H1 (cell line): ENCODE results near the gene KCNK13. TPM values are rescaled to one million over a fixed set of nuclear protein-coding genes. Genes with fewer than 3 reads are reported as not detected.
"Not testable (repeated sequence)": the region's sequence is repeated elsewhere in the genome, so short reads cannot be mapped to it uniquely, and the experiment has no call there.

Source experiments
- CTCF ChIA-PET: fragments of 300-600 bp; sonication (Branson Sonifier 250); formaldehyde crosslinking; loops from one replicate; lab custom pipeline; 2021; ENCODE audit not compliant: partially characterized antibody; lab: Charles Lee
- POLR2A ChIA-PET: fragments of 300-600 bp; sonication (Branson Sonifier 250); formaldehyde crosslinking; loops from one replicate; lab custom pipeline; 2021; ENCODE audit warnings: inconsistent platforms; ENCODE audit not compliant: partially characterized antibody; lab: Charles Lee
- DNase-seq, 2 experiments: peaks; one replicate each; pipeline versions ENCODE4 v3.0.0 to v3.0.0-alpha.2; 2010 to 2022; ENCODE audit warnings: low spot score in 2 of 2, low read depth in 1 of 2, mixed read lengths in 1 of 2
- FAIRE-seq: peaks from 2 replicates; lab custom pipeline; 2011; peaks lifted over from hg19 to GRCh38; lab: Jason Lieb, UNC
- H2AFZ ChIP-seq: 2 replicates; pipeline ENCODE4 v1.8.1; 2012; ENCODE audit warnings: low read length, inconsistent platforms
- H2AK5ac ChIP-seq: 2 replicates; pipeline ENCODE4 v1.6.1; 2013; ENCODE audit warnings: low read depth, low read length
- H2BK120ac ChIP-seq: replicated peaks from 2 replicates; pipeline ENCODE3; 2013; ENCODE audit warnings: low read depth, low read length, inconsistent platforms
- H2BK12ac ChIP-seq: 2 replicates; pipeline ENCODE4 v1.6.1; 2013; ENCODE audit warnings: low read depth, low read length
- H2BK15ac ChIP-seq: 2 replicates; pipeline ENCODE4 v1.6.1; 2013; ENCODE audit warnings: low read length
- H2BK20ac ChIP-seq: 2 replicates; pipeline ENCODE4 v1.6.1; 2013; ENCODE audit warnings: low read length
- H2BK5ac ChIP-seq: 2 replicates; pipeline ENCODE4 v1.6.1; 2013; ENCODE audit warnings: low read depth, low read length
- H3K14ac ChIP-seq: 2 replicates; pipeline ENCODE4 v1.6.1; 2013; ENCODE audit warnings: inconsistent platforms; ENCODE audit not compliant: insufficient read length
- H3K18ac ChIP-seq: 2 replicates; pipeline ENCODE4 v1.6.1; 2013; ENCODE audit warnings: low read length; ENCODE audit errors: extremely low read depth
- H3K23ac ChIP-seq: 2 replicates; pipeline ENCODE4 v1.6.1; 2013; ENCODE audit warnings: inconsistent platforms; ENCODE audit not compliant: insufficient read length
- H3K23me2 ChIP-seq: 2 replicates; pipeline ENCODE4 v1.6.1; 2013; ENCODE audit warnings: low read depth, low read length
- H3K27ac ChIP-seq: 2 replicates; pipeline ENCODE4 v1.6.1; 2011; ENCODE audit warnings: low read depth, low read length, inconsistent platforms
- H3K27me3 ChIP-seq, 4 experiments: replicated peaks in 1 of 4; 1 replicate in 1 of 4; 2 replicates in 3 of 4; pipeline versions ENCODE4 v1.6.1 to v1.8.1; 2011 to 2013; ENCODE audit warnings: low read length in 3 of 4, mild to moderate bottlenecking in 3 of 4, inconsistent platforms in 2 of 4, mixed read lengths in 2 of 4, moderate library complexity in 1 of 4; ENCODE audit not compliant: control insufficient read depth in 3 of 4, insufficient read depth in 3 of 4; ENCODE audit errors: extremely low read depth in 1 of 4
- H3K36me3 ChIP-seq, 4 experiments: 2 replicates each; pipeline versions ENCODE4 v1.6.1 to v1.8.1; 2011 to 2013; ENCODE audit warnings: mild to moderate bottlenecking in 4 of 4, low read length in 3 of 4, moderate library complexity in 2 of 4, control low read depth in 1 of 4, inconsistent platforms in 1 of 4; ENCODE audit not compliant: insufficient read depth in 4 of 4, control insufficient read depth in 2 of 4
- H3K4ac ChIP-seq: replicated peaks from 2 replicates; pipeline ENCODE3; 2013; ENCODE audit warnings: low read length, low read depth, mixed read lengths, inconsistent platforms; ENCODE audit not compliant: insufficient read length
- H3K4me1 ChIP-seq, 4 experiments: replicated peaks in 1 of 4; 1 replicate in 1 of 4; 2 replicates in 3 of 4; pipeline versions ENCODE4 v1.6.1 to v1.8.1; 2011 to 2013; ENCODE audit warnings: low read length in 3 of 4, inconsistent platforms in 2 of 4, mixed read lengths in 1 of 4; ENCODE audit not compliant: insufficient read depth in 4 of 4, control insufficient read depth in 3 of 4
- H3K4me2 ChIP-seq, 2 experiments: 2 replicates each; pipeline versions ENCODE4 v1.6.1 to v1.8.1; 2011 to 2013; ENCODE audit warnings: low read depth in 2 of 2, low read length in 2 of 2, control low read depth in 1 of 2, inconsistent platforms in 1 of 2, mild to moderate bottlenecking in 1 of 2; ENCODE audit not compliant: insufficient read depth in 1 of 2
- H3K4me3 ChIP-seq, 4 experiments: fragments of 200-600, 300-600 bp in 1 of 4; sonication (generic), shearing (Covaris generic), sonication (Bioruptor Twin) in 1 of 4; 2 replicates each; pipeline versions ENCODE4 v1.5.1 to v1.8.1; 2011 to 2016; ENCODE audit warnings: low read length in 4 of 4, low read depth in 3 of 4, control low read depth in 2 of 4, inconsistent platforms in 2 of 4, mild to moderate bottlenecking in 2 of 4, mixed read lengths in 1 of 4, moderate library complexity in 1 of 4; ENCODE audit not compliant: insufficient read depth in 2 of 4; ENCODE audit errors: extremely low read depth in 1 of 4
- H3K56ac ChIP-seq: replicated peaks from 2 replicates; pipeline ENCODE3; 2013; ENCODE audit warnings: low read depth, mild to moderate bottlenecking, mixed read lengths, low read length, inconsistent platforms; ENCODE audit not compliant: insufficient read length
- H3K79me1 ChIP-seq: 2 replicates; pipeline ENCODE4 v1.6.1; 2013; ENCODE audit warnings: low read depth, low read length, control low read depth
- H3K79me2 ChIP-seq, 2 experiments: 2 replicates each; pipeline versions ENCODE4 v1.6.1 to v1.8.1; 2012 to 2013; ENCODE audit warnings: low read length in 2 of 2, mild to moderate bottlenecking in 2 of 2, inconsistent platforms in 1 of 2; ENCODE audit not compliant: insufficient read depth in 2 of 2, control insufficient read depth in 1 of 2
- H3K9ac ChIP-seq, 4 experiments: replicated peaks in 1 of 4; 1 replicate in 1 of 4; 2 replicates in 3 of 4; pipeline versions ENCODE4 v1.6.1 to v1.8.1; 2011 to 2013; ENCODE audit warnings: low read depth in 3 of 4, low read length in 3 of 4, control low read depth in 2 of 4, mild to moderate bottlenecking in 2 of 4, moderate library complexity in 2 of 4, inconsistent platforms in 1 of 4; ENCODE audit errors: extremely low read depth in 1 of 4
- H3K9me3 ChIP-seq, 2 experiments: 2 replicates each; pipeline versions ENCODE4 v1.6.1 to v1.8.1; 2012 to 2013; ENCODE audit warnings: mild to moderate bottlenecking in 2 of 2, moderate library complexity in 2 of 2, control low read depth in 1 of 2, inconsistent platforms in 1 of 2, low read depth in 1 of 2, low read length in 1 of 2, mixed read lengths in 1 of 2; ENCODE audit not compliant: insufficient read depth in 2 of 2
- H4K20me1 ChIP-seq, 2 experiments: replicated peaks in 1 of 2; 2 replicates each; pipeline versions ENCODE3 to v1.8.1; 2011 to 2013; ENCODE audit warnings: inconsistent platforms in 2 of 2, low read length in 2 of 2, mild to moderate bottlenecking in 1 of 2; ENCODE audit not compliant: insufficient read depth in 2 of 2, control insufficient read depth in 1 of 2
- H4K5ac ChIP-seq: 2 replicates; pipeline ENCODE4 v1.6.1; 2013; ENCODE audit warnings: low read length, low read depth, mixed read lengths, inconsistent platforms; ENCODE audit not compliant: insufficient read length
- H4K8ac ChIP-seq: 2 replicates; pipeline ENCODE4 v1.8.0; 2013; ENCODE audit warnings: mild to moderate bottlenecking, moderate library complexity, low read length, inconsistent platforms; ENCODE audit not compliant: insufficient read depth; ENCODE audit errors: extremely low read depth
- H4K91ac ChIP-seq: replicated peaks from 2 replicates; pipeline ENCODE3; 2013; ENCODE audit warnings: low read length, mixed read lengths, inconsistent platforms; ENCODE audit not compliant: insufficient read length
- ASH2L ChIP-seq: fragments of 200-600, 300-600 bp; sonication (generic); IDR thresholded peaks from one replicate; pipeline ENCODE4 v1.7.1; 2017; ENCODE audit warnings: low read length
- CHD2 ChIP-seq: IDR thresholded peaks from 2 replicates; pipeline ENCODE4 v1.6.1; 2012; ENCODE audit warnings: low read length, improper control_type of control experiment
- GTF2F1 ChIP-seq: IDR thresholded peaks from 2 replicates; pipeline ENCODE4 v1.6.1; 2012; ENCODE audit warnings: low read depth, low read length, improper control_type of control experiment, borderline replicate concordance
- KDM1A ChIP-seq: fragments of 200-600, 300-600 bp; sonication (generic); IDR thresholded peaks from 2 replicates; pipeline ENCODE4 v1.7.1; 2016; ENCODE audit warnings: mild to moderate bottlenecking, low read length, borderline replicate concordance
- MAFK ChIP-seq: IDR thresholded peaks from 2 replicates; pipeline ENCODE4 v1.6.1; 2012; ENCODE audit warnings: low read depth, mild to moderate bottlenecking, improper control_type of control experiment, low read length
- PHF8 ChIP-seq: fragments of 200-600 bp; sonication (generic); conservative IDR thresholded peaks from 2 replicates; pipeline ENCODE4 v1.7.1; 2012; ENCODE audit warnings: low read depth, mild to moderate bottlenecking, inconsistent platforms, low read length, moderate library complexity
- POLR2A ChIP-seq, 2 experiments: IDR thresholded peaks; 1 replicate in 1 of 2; 2 replicates in 1 of 2; pipeline ENCODE4 v1.6.1; 2011; ENCODE audit warnings: low read depth in 2 of 2, low read length in 2 of 2, mild to moderate bottlenecking in 2 of 2; ENCODE audit errors: control extremely low read depth in 1 of 2
- SP1 ChIP-seq: IDR thresholded peaks from 2 replicates; pipeline ENCODE4 v1.6.1; 2011; ENCODE audit warnings: low read depth, low read length
- SP4 ChIP-seq: IDR thresholded peaks from 2 replicates; pipeline ENCODE4 v1.6.1; 2012; ENCODE audit warnings: low read length, inconsistent platforms
- TEAD4 ChIP-seq: IDR thresholded peaks from 2 replicates; pipeline ENCODE4 v1.6.1; 2012; ENCODE audit warnings: low read depth, low read length, inconsistent platforms, mixed read lengths
- YY1 ChIP-seq: IDR thresholded peaks from 2 replicates; pipeline ENCODE4 v1.6.1; 2011; ENCODE audit warnings: low read depth, mild to moderate bottlenecking, low read length
- WGBS, 2 experiments: shearing (Covaris generic) in 1 of 2; methylation state at CpG; one replicate each; pipeline versions ENCODE4 v1.1.6 to v1.1.7; 2013 to 2015; ENCODE audit warnings: low lambda C conversion rate in 2 of 2, mixed read lengths in 2 of 2, inconsistent platforms in 1 of 2, low coverage in 1 of 2, missing lambda C conversion rate in 1 of 2; ENCODE audit not compliant: insufficient replicate concordance in 2 of 2, insufficient coverage in 1 of 2, insufficient read length in 1 of 2; ENCODE audit errors: extremely low coverage in 1 of 2, missing lambda C conversion rate in 1 of 2; 5-methylcytosine and 5-hydroxymethylcytosine counted together
- polyA plus RNA-seq, 7 experiments: library from polyadenylated mRNA; depleted of rRNA in 3 of 7; stranded (reverse) in 5 of 7; unstranded in 2 of 7; fragments of >200 nt in 5 of 7; fragments of 200-250 nt in 2 of 7; gene quantifications; 1 replicate in 5 of 7; 2 replicates in 1 of 7; 4 replicates in 1 of 7; pipeline versions ENCODE4 v1.2.1 to v1.2.3, GENCODE V29; 2011 to 2013; ENCODE audit warnings: missing spikeins in 2 of 7, mixed read lengths in 2 of 7
- total RNA-seq: library from RNA; stranded (reverse); fragmentation: NEBNext Ultra II Directional; extraction: Animal tissue kit (Norgen Biotek cat#: 25700); gene quantifications from 2 replicates; pipeline ENCODE4 v1.2.1, GENCODE V29; 2021

The KCNK13 gene
- total and polyA plus RNA-seq, 2 of the 8 experiments (the other 6 are each of a cell fraction or from before 2014, with no cell fraction given), result 0.39 to 0.48 TPM

DNA sequence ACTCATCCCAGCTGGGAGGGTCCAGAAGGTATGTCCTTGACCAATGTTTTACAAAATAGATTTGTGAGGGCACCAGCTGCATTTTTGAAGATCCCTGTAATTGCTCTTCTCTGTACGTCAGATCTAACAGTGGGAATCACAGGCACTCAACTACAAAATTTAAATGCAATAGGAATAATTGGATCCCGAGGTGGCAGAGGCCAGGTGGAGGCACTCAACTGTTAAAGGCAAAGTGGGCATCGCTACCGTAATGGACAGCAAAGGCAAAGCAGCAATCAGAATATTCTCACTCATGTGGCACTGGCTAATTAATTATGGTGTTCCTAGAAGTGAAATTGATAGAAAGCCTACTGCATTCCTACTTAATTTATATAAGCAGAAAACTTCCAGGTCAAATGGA is 166.7 kb downstream of the KCNK13 start (continued):
- TF ChIP-seq SP4 (no peak), KDM1A (no peak), PHF8 (no peak), CHD2 (no peak), TEAD4 (no peak), ASH2L (no peak), MAFK (no peak), POLR2A (IDR thresholded peaks at IDR 0.05; ENCODE audit: control extremely low read depth in 1 of 2, low read depth in 2 of 2, low read length in 2 of 2) (no peak), SP1 (no peak), GTF2F1 (no peak), YY1 (no peak)

DNA sequence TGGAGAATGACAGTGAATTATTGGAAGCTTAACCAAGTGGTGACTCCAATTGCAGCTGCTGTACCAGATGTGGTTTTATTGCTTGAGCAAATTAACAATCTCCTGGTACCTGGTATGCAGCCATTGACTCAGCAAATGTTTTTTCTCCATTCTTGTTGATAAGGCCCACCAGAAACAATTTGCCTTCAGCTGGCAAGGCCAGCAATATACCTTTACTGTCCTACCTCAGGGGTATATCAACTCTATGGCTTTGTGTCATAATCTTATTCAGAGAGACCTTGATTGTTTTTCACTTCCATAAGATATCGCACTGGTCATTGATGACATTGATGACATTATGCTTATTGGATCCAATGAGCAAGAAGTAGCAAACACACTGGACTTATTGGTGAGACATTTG is 168.1 kb downstream of the KCNK13 start:
- FAIRE-seq, H3K4ac ChIP-seq, H4K20me1 ChIP-seq, H2BK120ac ChIP-seq, H3K23ac ChIP-seq, DNase-seq, H2BK20ac ChIP-seq, H2AK5ac ChIP-seq, H4K5ac ChIP-seq, H2BK12ac ChIP-seq, H3K79me1 ChIP-seq, H3K9ac ChIP-seq, H3K27me3 ChIP-seq, H3K18ac ChIP-seq, H2AFZ ChIP-seq, H3K79me2 ChIP-seq, H3K36me3 ChIP-seq, H3K14ac ChIP-seq, H3K56ac ChIP-seq, H4K8ac ChIP-seq, H3K4me2 ChIP-seq, POLR2A ChIA-PET, H3K4me1 ChIP-seq, H3K23me2 ChIP-seq, H4K91ac ChIP-seq, H3K4me3 ChIP-seq, H3K27ac ChIP-seq, H3K9me3 ChIP-seq, H2BK5ac ChIP-seq, H2BK15ac ChIP-seq: not testable (repeated sequence)
- 89% methylated on average over 1 of the region's 1 CpG; no CpG with 5 or more reads in 1 of the 2 experiments for WGBS, 2 experiments
- CTCF ChIA-PET, result interaction anchor here (1.9 kb wide), 1 partner anchor 256 kb away, joined by 5 read pairs; no protein-coding TSS in a partner anchor
